Measurements from ENCODE around the gene ZNHIT3.

DNA sequence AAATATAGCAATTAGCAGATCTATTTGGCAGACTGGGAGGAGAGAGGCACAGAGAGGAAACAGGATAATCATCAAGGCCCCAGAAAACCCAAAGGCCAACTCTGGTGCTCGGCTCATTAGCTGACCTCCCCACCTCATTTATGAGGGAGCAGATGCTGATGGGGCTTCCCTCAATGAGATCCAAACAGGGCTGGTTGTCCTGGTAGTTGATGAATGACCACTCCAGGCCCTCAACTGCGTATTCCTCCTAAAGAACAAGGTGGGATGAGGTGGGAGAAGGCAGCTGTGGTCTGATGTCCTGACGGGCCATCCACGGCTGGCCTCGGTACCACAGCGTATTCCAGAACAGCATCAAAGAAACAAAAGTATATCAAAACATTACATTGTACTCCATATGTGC is 20.8 kb downstream of the ZNHIT3 start:
- TF ChIP-seq, protein P1, sequence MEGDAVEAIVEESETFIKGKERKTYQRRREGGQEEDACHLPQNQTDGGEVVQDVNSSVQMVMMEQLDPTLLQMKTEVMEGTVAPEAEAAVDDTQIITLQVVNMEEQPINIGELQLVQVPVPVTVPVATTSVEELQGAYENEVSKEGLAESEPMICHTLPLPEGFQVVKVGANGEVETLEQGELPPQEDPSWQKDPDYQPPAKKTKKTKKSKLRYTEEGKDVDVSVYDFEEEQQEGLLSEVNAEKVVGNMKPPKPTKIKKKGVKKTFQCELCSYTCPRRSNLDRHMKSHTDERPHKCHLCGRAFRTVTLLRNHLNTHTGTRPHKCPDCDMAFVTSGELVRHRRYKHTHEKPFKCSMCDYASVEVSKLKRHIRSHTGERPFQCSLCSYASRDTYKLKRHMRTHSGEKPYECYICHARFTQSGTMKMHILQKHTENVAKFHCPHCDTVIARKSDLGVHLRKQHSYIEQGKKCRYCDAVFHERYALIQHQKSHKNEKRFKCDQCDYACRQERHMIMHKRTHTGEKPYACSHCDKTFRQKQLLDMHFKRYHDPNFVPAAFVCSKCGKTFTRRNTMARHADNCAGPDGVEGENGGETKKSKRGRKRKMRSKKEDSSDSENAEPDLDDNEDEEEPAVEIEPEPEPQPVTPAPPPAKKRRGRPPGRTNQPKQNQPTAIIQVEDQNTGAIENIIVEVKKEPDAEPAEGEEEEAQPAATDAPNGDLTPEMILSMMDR (IDR thresholded peaks at IDR 0.05; ENCODE audit: low read depth, low read length, poor library complexity, severe bottlenecking) = no peak
- TF ChIP-seq EZH2phosphoT487 (IDR thresholded peaks at IDR 0.05; ENCODE audit: borderline replicate concordance, low read length) = no peak

All from DOHH2 (cell line).